Esophagus squamous epithelium (tissue), 4 donors: ENCODE data around the gene SEC14L5.

Source experiments
- CTCF ChIP-seq, 6 experiments: fragments of 450-650 bp in 4 of 6; fragments of 200-600 bp in 2 of 6; sonication (generic) in 2 of 6; IDR thresholded peaks; one replicate each; pipeline ENCODE4 v1.5.1; 2016 to 2019; ENCODE audit warnings: antibody characterized with exemption in 6 of 6, mild to moderate bottlenecking in 4 of 6, moderate library complexity in 4 of 6
- POLR2A ChIP-seq, 4 donors: fragments of 450-650 bp; IDR thresholded peaks; one replicate each; pipeline ENCODE4 v1.6.1; 2017; ENCODE audit warnings: antibody characterized with exemption in 4 of 4, mild to moderate bottlenecking in 4 of 4, moderate library complexity in 3 of 4

- TF ChIP-seq CTCF (IDR thresholded peaks at IDR 0.05) (no peak), POLR2A (IDR thresholded peaks at IDR 0.05) (no peak)
Measured at GRCh38 chr16:4962716-4963115, 4.6 kb downstream of the SEC14L5 start.
